Choroid plexus epithelial cell (primary cell): ENCODE results near the gene LSM11.

Source experiments
- DNase-seq: peaks from one replicate; pipeline ENCODE4 v3.0.0-alpha.2; 2010; ENCODE audit warnings: low read depth
- H3K4me3 ChIP-seq: 2 replicates; pipeline ENCODE4 v1.5.1; 2011; ENCODE audit warnings: low read depth, mild to moderate bottlenecking, control low read depth, low read length, moderate library complexity
- TF ChIP-seq, protein P1 (sequence below): conservative IDR thresholded peaks from 2 replicates; pipeline ENCODE4 v1.5.1; 2011; ENCODE audit warnings: low read depth, mild to moderate bottlenecking, control low read depth, inconsistent platforms, low read length, moderate library complexity

The LSM11 gene

DNA sequence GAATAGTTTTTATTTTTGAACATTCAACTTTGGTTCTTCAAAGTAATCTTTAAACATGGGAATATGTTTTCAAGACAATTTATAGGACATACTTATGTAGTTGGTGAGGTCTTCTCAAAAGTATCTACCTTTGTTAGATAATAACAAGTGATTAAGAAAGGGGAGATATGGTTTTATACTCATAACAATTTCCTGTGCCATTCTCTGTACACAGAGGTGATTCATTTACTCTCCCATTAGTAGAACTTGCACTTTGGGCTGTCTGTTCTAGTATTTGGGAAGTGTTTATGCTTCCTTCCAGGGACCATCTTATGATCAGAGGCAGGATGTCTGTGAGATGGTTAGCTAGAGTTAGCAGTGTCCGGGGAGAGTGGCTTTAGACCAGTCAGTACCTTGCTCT lies 15.2 kb downstream of the LSM11 start:
- TF ChIP-seq, protein P1, sequence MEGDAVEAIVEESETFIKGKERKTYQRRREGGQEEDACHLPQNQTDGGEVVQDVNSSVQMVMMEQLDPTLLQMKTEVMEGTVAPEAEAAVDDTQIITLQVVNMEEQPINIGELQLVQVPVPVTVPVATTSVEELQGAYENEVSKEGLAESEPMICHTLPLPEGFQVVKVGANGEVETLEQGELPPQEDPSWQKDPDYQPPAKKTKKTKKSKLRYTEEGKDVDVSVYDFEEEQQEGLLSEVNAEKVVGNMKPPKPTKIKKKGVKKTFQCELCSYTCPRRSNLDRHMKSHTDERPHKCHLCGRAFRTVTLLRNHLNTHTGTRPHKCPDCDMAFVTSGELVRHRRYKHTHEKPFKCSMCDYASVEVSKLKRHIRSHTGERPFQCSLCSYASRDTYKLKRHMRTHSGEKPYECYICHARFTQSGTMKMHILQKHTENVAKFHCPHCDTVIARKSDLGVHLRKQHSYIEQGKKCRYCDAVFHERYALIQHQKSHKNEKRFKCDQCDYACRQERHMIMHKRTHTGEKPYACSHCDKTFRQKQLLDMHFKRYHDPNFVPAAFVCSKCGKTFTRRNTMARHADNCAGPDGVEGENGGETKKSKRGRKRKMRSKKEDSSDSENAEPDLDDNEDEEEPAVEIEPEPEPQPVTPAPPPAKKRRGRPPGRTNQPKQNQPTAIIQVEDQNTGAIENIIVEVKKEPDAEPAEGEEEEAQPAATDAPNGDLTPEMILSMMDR = no peak
- no peak for DNase-seq
- H3K4me3 ChIP-seq = no peak overlapping the region

- TF ChIP-seq, protein P1 = peak; percentile 85
- H3K4me3 ChIP-seq = no peak overlapping the region
- DNase-seq = peak; percentile 87
Measured at GRCh38 chr5:157761690-157762621, 18.4 kb downstream of the LSM11 start.

DNA sequence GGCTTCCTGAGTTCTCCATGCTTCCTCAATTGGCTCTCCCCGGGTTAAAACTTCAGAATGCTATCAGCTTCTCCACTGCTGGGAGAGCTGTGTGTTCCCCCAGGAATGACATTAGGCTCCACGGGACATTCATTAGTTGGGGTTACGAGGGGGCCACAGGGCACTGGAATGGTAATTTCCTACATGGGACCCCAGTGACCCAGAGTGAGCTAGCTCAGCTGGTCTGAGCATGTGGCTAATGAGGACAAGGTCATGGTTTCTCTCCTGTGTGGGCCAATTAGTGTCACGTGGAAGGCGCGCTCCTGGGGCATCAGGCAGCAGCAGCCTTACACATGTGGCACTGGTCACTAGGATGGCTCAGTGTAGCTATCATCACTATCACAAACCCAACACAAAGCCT lies 21.0 kb downstream of the LSM11 start:
- no peak for DNase-seq
- TF ChIP-seq, protein P1 = no peak
- no peak overlapping the region for H3K4me3 ChIP-seq

DNA sequence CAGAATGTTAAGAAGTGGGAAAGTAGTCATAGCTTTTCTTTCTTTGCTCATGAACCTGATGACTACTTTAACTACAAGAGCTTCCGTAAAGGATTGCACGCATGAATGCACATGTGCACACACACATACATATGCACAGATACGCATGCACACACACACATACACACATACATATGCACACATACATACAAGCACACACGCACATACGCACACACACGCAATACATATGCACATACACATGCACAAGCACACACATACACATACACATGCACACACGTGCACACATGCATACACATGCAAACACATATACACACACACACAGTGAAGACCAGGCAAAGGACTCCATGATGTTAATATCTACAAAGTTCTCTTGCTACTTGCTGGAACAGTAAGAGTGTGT lies 22.9 kb downstream of the LSM11 start:
- H3K4me3 ChIP-seq = no peak overlapping the region
- DNase-seq = no peak
- TF ChIP-seq, protein P1 = no peak

DNA sequence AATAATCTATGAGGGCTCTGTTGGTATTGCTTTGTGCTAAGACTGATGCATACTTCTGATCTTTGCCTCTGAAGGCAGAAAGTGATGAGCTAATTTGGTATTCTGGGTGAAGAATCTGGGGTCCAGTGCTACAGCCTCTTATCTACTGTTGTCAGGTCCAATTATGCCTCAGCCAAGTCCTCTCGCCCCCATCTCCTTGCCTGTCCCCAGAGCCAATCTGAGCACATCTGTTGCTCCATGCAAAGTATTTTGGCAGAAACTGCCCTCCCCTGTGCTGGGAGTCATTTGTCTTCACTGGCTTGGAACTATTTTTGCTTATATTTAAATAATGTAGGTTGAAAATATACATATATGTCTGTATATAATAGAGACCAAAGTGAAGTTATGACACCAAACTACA lies 23.4 kb downstream of the LSM11 start:
- no peak overlapping the region for H3K4me3 ChIP-seq
- TF ChIP-seq, protein P1 = no peak
- DNase-seq = no peak

- no peak for DNase-seq
- no peak overlapping the region for H3K4me3 ChIP-seq
Measured at GRCh38 chr5:157767689-157768088, 24.2 kb downstream of the LSM11 start.

More at GRCh38 chr5:157767689-157768088, 24.2 kb downstream of the LSM11 start:
- TF ChIP-seq, protein P1 = no peak
